Hippocampal formation (tissue), 2 donors: ENCODE measurements around the gene MNDA.
"Not testable (repeated sequence)": the region's sequence is repeated elsewhere in the genome, so short reads cannot be mapped to it uniquely, and the experiment has no call there.

Experiments
- DNase-seq, 2 donors: peaks; one replicate each; lab custom pipeline; 2025; lab: John Stamatoyannopoulos, UW

MNDA gene

GRCh38 chr1:158839566-158839965 lies 8.4 kb downstream of the MNDA start:
- DNase-seq, result no peak

- no peak for DNase-seq
Observed at GRCh38 chr1:158840236-158840635, 9.1 kb downstream of the MNDA start.

GRCh38 chr1:158864595-158864994 lies 33.4 kb downstream of the MNDA start:
- no peak for DNase-seq

- not testable (repeated sequence) for DNase-seq
Observed at GRCh38 chr1:158870438-158870837, 39.3 kb downstream of the MNDA start.

GRCh38 chr1:158873141-158873540 lies 42.0 kb downstream of the MNDA start:
- no peak for DNase-seq

- DNase-seq, result no peak
Observed at GRCh38 chr1:158893654-158894053, 62.5 kb downstream of the MNDA start.

- no peak for DNase-seq
Observed at GRCh38 chr1:158898722-158899121, 67.6 kb downstream of the MNDA start.
